GM18870 (cell line): ENCODE measurements around the gene ZNF569.
"Not testable (repeated sequence)": the region's sequence is repeated elsewhere in the genome, so short reads cannot be mapped to it uniquely, and the experiment has no call there.

Experiments
- ATAC-seq: cut with Tn5 transposase; IDR thresholded peaks from one replicate; pipeline ENCODE4 v1.9.1; 2021; ENCODE audit warnings: moderate library complexity; ENCODE audit not compliant: unreplicated experiment

ZNF569 gene

GRCh38 chr19:37466798-37467607 is at the start of gene ZNF569:
Gene ZNF569, minus strand, starts transcription at chr19:37467444. Its CDS starts 22,523 bp downstream, at chr19:37444921.
- ATAC-seq, result peak; percentile 66

DNA sequence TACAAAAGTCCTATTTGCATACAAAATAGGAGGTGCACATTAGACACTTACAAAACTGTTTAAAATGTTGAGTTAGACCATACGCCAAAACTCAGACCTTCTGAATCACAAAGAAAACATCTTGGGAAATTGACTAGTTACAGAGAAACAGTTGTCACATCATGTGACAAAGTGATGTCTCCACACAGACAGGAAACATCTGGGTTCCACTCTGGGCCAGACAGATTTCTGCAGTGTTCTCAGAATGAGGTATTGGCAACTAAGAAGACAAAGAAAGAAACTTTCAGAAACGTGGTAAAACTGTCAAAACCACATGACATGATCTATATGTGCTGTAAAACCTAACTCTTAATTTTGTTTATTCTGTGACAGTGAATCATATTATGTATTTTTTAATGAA is 46.2 kb upstream of the ZNF569 start:
- ATAC-seq, result no peak

DNA sequence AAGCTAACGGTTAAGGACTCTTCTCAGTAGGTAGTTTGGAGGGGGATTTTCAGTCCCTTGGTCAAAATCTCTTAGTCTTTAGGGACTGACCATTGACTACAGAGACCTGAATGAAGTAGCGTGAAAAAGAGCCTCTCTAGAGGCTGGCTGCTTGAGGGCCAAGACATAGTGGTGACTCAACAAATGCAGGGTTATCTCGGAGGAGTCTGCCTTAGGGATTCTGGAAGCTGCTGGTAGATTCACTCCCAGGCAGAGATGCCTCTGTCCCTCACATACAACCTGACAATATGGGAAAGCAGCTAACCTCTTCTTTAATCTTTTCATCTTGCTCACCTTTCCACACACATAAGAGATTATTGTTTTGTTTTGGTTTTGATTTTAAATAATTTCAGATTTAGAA is 44.6 kb upstream of the ZNF569 start:
- ATAC-seq, result no peak

GRCh38 chr19:37511186-37511585 is 43.9 kb upstream of the ZNF569 start:
- ATAC-seq, result no peak

- no peak for ATAC-seq
These were observed 39.9 kb upstream of the ZNF569 start for GRCh38 chr19:37507167-37507464.

GRCh38 chr19:37506387-37507166 is 39.3 kb upstream of the ZNF569 start, which contains the start of gene ZNF793:
Gene ZNF793, plus strand, starts transcription at chr19:37506939. Its CDS starts 16,501 bp downstream, at chr19:37523440.
- no peak for ATAC-seq

DNA sequence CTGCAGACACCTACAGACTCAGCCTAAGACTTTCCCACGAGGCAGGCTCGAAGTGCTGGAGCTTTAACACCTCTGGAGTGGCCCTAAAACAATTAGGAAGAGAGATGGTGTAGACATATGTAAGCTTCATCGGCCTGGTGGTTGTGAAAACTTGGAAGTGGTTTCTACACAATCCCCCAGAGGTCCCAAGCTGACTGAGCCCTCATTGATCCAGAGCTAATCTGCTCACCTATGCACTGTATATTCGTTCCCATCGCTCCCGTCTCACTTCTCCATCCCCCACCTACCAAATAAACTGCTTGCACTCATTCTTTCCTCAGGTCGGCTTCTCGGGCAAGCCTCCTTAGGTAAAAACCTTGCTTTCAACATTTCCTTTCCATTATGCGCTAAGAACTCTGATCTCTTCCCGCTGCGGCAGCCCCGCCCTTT is 38.7 kb upstream of the ZNF569 start:
- ATAC-seq, result no peak

DNA sequence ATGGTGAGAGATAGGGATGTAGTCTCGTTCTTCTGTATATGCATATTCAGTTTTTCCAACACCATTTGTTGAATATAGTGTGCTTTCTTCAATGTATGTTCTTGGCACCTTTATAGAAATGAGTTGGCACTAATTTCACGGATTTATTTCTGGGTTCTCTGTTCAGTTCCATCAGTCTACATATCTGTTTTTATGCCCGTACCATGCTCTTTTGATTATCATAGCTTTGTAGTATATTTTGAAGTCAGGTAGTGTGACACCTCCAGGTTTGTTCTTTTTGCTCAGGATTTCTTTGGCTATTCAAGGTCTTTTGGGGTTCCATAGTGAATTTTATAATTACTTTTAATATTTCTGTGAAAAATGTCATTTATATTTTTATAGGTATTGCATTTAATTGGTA is 25.0 kb upstream of the ZNF569 start:
- ATAC-seq, result no peak

GRCh38 chr19:37484406-37485168 is 17.3 kb upstream of the ZNF569 start:
- no peak for ATAC-seq

- no peak for ATAC-seq
These were observed 4.9 kb upstream of the ZNF569 start for GRCh38 chr19:37472165-37472564.

DNA sequence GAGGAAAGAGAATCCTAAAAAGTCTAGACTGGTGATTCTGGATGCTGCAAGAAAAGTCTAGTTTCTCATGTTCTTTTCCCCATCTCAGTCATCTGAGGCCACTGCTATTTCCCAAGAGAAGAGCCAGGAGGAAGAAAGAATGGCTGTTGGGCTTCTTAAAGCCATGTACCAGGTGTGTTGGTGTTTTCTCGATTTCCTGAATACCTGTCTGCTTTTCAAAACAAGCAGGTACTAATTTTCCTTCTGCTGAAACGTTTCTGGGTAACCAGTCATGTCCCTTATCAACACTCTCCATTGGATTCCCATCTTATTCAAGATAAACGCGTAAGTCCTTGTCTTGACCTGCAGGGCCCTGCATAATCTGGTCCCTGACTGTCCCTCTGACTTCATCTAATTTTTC is 3.0 kb upstream of the ZNF569 start:
- no peak for ATAC-seq

DNA sequence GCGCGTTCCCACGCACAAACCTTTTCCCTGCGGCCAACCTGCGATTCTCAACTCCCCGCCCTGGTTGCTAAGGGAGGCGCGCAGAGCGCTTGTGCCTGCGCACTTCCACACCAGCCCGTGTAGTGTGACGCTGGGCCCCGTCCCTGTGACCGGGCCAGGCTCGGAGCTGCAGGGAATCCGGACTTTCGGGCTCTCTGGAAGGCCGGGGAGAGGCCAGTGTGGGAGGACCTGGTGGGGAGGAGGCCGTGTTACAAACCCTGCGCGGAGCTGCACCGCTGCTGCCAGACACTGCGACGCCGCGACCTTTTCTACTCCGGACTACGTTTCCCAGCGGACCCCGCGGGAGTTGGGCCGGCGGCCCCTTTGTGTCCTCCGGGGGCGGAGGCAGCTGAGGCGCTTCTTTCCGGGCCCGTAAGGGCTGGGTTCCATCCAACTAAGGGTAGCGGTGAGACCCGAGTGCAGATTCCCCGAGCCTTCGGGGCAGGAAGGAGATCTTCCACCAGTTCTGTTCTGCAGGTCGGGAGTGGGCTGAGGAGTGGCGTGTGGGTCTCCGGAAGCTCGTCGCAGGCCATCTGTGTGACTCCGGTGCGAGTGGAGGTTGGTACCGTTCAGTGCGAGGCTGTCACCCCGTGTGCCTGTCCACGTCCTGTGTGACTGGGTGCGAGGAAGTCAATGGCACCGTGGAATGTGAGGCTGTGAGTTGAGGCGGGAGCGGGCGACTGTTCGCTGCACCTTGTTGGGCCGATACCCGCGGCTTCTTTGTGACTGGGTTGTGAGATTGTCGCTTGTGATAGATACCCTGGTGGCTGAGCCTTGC is 1.9 kb upstream of the ZNF569 start, which contains the start of gene ZNF570:
Gene ZNF570 (plus strand): TSS at position 396 of the 817 bp plus-strand sequence. CDS start 999 bp downstream, outside the sequence.
- ATAC-seq, result peak; percentile 38

DNA sequence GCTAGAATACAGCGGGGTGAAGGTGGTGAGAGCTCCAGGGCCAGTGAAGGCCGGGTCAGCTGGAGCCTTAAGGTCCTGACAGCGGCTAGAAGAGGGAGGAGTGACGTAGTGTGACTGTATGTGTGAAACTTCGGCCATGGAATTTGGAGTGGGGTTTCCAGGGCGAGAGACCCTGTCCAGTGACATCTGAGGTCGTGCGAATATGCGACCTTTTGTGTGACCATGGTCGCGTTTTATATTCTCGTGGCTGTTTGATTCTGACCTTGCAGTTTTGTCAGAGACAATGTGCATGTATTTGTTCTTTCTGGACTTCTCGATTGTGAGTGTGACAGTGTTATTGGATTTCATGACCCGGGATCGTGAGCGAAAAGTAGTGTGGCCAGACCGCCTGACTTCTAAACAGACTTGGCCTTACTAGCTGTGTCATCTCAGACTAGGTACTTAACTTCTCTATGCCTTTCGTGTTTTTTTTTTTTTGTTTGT is 405 bp upstream of the ZNF569 start:
- no peak for ATAC-seq

- no peak for ATAC-seq
These were observed 907 bp downstream of the ZNF569 start for GRCh38 chr19:37466277-37466797.

GRCh38 chr19:37452500-37453245 is 14.6 kb downstream of the ZNF569 start:
- ATAC-seq, result no peak

- ATAC-seq, result no peak
These were observed 53.7 kb downstream of the ZNF569 start for GRCh38 chr19:37413313-37414084.

GRCh38 chr19:37412700-37413099 is 54.5 kb downstream of the ZNF569 start:
- no peak for ATAC-seq

DNA sequence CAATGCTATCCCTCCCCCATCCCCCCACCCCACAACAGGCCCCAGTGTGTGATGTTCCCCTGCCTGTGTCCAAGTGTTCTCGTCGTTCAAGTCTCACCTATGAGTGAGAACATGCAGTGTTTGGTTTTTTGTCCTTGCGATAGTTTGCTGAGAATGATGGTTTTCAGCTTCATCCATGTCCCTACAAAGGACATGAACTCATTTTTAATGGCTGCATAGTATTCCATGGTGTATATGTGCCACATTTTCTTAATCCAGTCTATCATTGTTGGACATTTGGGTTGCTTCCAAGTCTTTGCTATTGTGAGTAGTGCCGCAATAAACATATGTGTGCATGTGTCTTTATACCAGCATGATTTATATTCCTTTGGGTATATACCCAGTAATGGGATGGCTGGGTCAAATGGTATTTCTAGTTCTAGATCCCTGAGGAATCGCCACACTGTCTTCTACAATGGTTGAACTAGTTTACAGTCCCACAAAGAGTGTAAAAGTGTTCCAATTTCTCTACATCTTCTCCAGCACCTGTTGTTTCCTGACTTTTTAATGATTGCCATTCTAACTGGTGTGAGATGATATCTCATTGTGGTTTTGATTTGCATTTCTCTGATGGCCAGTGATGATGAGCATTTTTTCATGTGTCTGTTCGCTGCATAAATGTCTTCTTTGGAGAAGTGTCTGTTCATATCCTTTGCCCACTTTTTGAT is 61.0 kb downstream of the ZNF569 start:
- ATAC-seq, result not testable (repeated sequence)
